Endothelial cell of umbilical vein (primary cell): ENCODE data around the gene PTGS1. TPM values are rescaled to one million over a fixed set of nuclear protein-coding genes. Genes with fewer than 3 reads are reported as not detected.
A peak's percentile ranks its signal among the peaks of the same experiment; 100 is the strongest.

ENCODE experiments used
- BruUV-seq: library from RNA; stranded (reverse); fragments of 400-500 nt; replicated peaks from 2 replicates; lab custom pipeline; 2021; lab: Mats Ljungman, UMichigan
- CTCF ChIA-PET: fragments of 300-600, 350-600 bp; sonication (Branson Sonifier 250); formaldehyde crosslinking; loops from one replicate; lab custom pipeline; 2021; ENCODE audit warnings: antibody characterized with exemption, inconsistent platforms; lab: Charles Lee
- POLR2A ChIA-PET: fragments of 300-600, 350-600 bp; sonication (Branson Sonifier 250); formaldehyde crosslinking; loops from one replicate; lab custom pipeline; 2021; ENCODE audit warnings: antibody characterized with exemption, inconsistent platforms; lab: Charles Lee
- DNase-seq: peaks from one replicate; pipeline ENCODE4 v3.0.0-alpha.2; 2011; ENCODE audit warnings: low read depth, low spot score
- FAIRE-seq: peaks from 2 replicates; lab custom pipeline; 2011; peaks lifted over from hg19 to GRCh38; lab: Jason Lieb, UNC
- H2AFZ ChIP-seq: 2 replicates; pipeline ENCODE4 v1.6.0; 2012; ENCODE audit warnings: low read depth, low read length, control low read depth, inconsistent platforms
- H3K27ac ChIP-seq: 2 replicates; pipeline ENCODE4 v1.5.1; 2011; ENCODE audit warnings: low read depth, mild to moderate bottlenecking, control low read depth, low read length, moderate library complexity; ENCODE audit not compliant: insufficient read depth
- H3K27me3 ChIP-seq, 2 experiments: 2 replicates each; pipeline versions ENCODE4 v1.6.0 to v1.6.1; 2011; ENCODE audit warnings: low read length in 2 of 2, mixed read lengths in 1 of 2; ENCODE audit not compliant: control insufficient read depth in 2 of 2, insufficient read depth in 2 of 2
- H3K36me3 ChIP-seq, 2 experiments: 2 replicates in 1 of 2; 3 replicates in 1 of 2; pipeline ENCODE4 v1.5.1; 2011; ENCODE audit warnings: low read length in 2 of 2, mild to moderate bottlenecking in 1 of 2, moderate library complexity in 1 of 2; ENCODE audit not compliant: control insufficient read depth in 2 of 2, insufficient read depth in 2 of 2; ENCODE audit errors: extremely low read depth in 1 of 2
- H3K4me1 ChIP-seq: 3 replicates; pipeline ENCODE4 v1.5.1; 2011; ENCODE audit warnings: mild to moderate bottlenecking, low read length; ENCODE audit not compliant: control insufficient read depth, insufficient read depth; ENCODE audit errors: extremely low read depth
- H3K4me2 ChIP-seq: 2 replicates; pipeline ENCODE4 v1.6.1; 2011; ENCODE audit warnings: low read length, control low read depth, mixed read lengths; ENCODE audit not compliant: insufficient read depth
- H3K4me3 ChIP-seq, 3 experiments: fragments of 200-600 bp in 1 of 3; sonication (generic), shearing (Covaris generic) in 1 of 3; replicated peaks in 1 of 3; 2 replicates each; pipeline ENCODE4 v1.5.1; 2011 to 2016; ENCODE audit warnings: control low read depth in 3 of 3, low read length in 3 of 3, mild to moderate bottlenecking in 2 of 3, inconsistent platforms in 1 of 3, low read depth in 1 of 3, moderate library complexity in 1 of 3; ENCODE audit not compliant: insufficient read depth in 1 of 3
- H3K79me2 ChIP-seq: 2 replicates; pipeline ENCODE4 v1.6.0; 2012; ENCODE audit warnings: low read length, inconsistent platforms; ENCODE audit not compliant: control insufficient read depth, insufficient read depth
- H3K9ac ChIP-seq: replicated peaks from 2 replicates; pipeline ENCODE3; 2011; ENCODE audit warnings: low read length, control low read depth; ENCODE audit not compliant: insufficient read depth; ENCODE audit errors: extremely low read depth
- H3K9me1 ChIP-seq: replicated peaks from 3 replicates; pipeline ENCODE4 v1.6.0; 2011; ENCODE audit warnings: mild to moderate bottlenecking, low read length; ENCODE audit not compliant: control insufficient read depth, insufficient read depth; ENCODE audit errors: extremely low read depth
- H3K9me3 ChIP-seq: replicated peaks from 2 replicates; pipeline ENCODE4 v1.5.1; 2012; ENCODE audit warnings: low read length, inconsistent platforms; ENCODE audit not compliant: control insufficient read depth, insufficient read depth
- H4K20me1 ChIP-seq: replicated peaks from 2 replicates; pipeline ENCODE3; 2011; ENCODE audit warnings: mild to moderate bottlenecking, low read length; ENCODE audit not compliant: control insufficient read depth, insufficient read depth; ENCODE audit errors: extremely low read depth
- CTCF ChIP-seq, 2 donors: IDR thresholded peaks; 1 replicate in 1 of 2; 2 replicates in 1 of 2; pipeline ENCODE4 v1.5.1; 2011; ENCODE audit warnings: low read length in 2 of 2, mild to moderate bottlenecking in 2 of 2, moderate library complexity in 2 of 2, control low read depth in 1 of 2, inconsistent platforms in 1 of 2, low read depth in 1 of 2; ENCODE audit not compliant: insufficient read depth in 1 of 2; ENCODE audit errors: extremely low read depth in 1 of 2
- EZH2 ChIP-seq: IDR thresholded peaks from 2 replicates; pipeline ENCODE4 v1.6.1; 2012; ENCODE audit warnings: borderline replicate concordance, low read depth, mild to moderate bottlenecking, moderate library complexity, low read length, inconsistent platforms; ENCODE audit not compliant: severe bottlenecking
- FOS ChIP-seq: IDR thresholded peaks from 2 replicates; pipeline ENCODE4 v1.6.1; 2011; ENCODE audit warnings: mild to moderate bottlenecking, low read length, moderate library complexity, borderline replicate concordance; ENCODE audit not compliant: insufficient read depth
- GATA2 ChIP-seq: IDR thresholded peaks from 2 replicates; pipeline ENCODE4 v1.7.0; 2011; ENCODE audit warnings: low read depth, mild to moderate bottlenecking, moderate library complexity, mixed read lengths, low read length; ENCODE audit not compliant: insufficient read length, insufficient read depth
- JUN ChIP-seq: IDR thresholded peaks from 2 replicates; pipeline ENCODE4 v1.6.1; 2011; ENCODE audit warnings: borderline replicate concordance, low read depth; ENCODE audit not compliant: insufficient read length, insufficient read depth
- MAX ChIP-seq: IDR thresholded peaks from 2 replicates; pipeline ENCODE4 v1.6.1; 2011; ENCODE audit not compliant: insufficient read depth, insufficient read length
- MYC ChIP-seq: IDR thresholded peaks from one replicate; pipeline ENCODE4 v1.6.1; 2011; ENCODE audit warnings: mild to moderate bottlenecking, low read depth, low read length
- POLR2A ChIP-seq: IDR thresholded peaks from 2 replicates; pipeline ENCODE4 v1.6.1; 2012; ENCODE audit warnings: low read depth, mild to moderate bottlenecking, control low read depth, low read length
- POLR2AphosphoS5 ChIP-seq: IDR thresholded peaks from 2 replicates; pipeline ENCODE4 v1.6.1; 2012; ENCODE audit warnings: low read depth, mild to moderate bottlenecking, control low read depth, low read length, moderate library complexity; ENCODE audit not compliant: insufficient read depth
- dilution Hi-C: fragments of 300-500 bp; cut with MboI; formaldehyde crosslinking; loops from one replicate; pipeline ENCODE4 v1.15.0; 2019; ENCODE audit warnings: low sequenced_read_pairs; ENCODE audit not compliant: extremely low pct_ligation_motif_present
- intact Hi-C: fragments of 100-400 bp; cut with micrococcal nuclease; formaldehyde crosslinking; loops from one replicate; pipeline ENCODE4 v1.10.0; 2022
- polyA plus RNA-seq, 4 experiments: library from polyadenylated mRNA; depleted of rRNA in 3 of 4; stranded (reverse) in 3 of 4; unstranded in 1 of 4; fragments of >200 nt; gene quantifications; 2 replicates each; pipeline versions ENCODE4 v1.2.1 to v1.2.3, GENCODE V29; 2011 to 2012; ENCODE audit warnings: missing spikeins in 1 of 4
- total RNA-seq: library from RNA; stranded (reverse); gene quantifications from 2 replicates; pipeline ENCODE4 v1.2.3, GENCODE V29; 2021

PTGS1 gene
- total and polyA plus RNA-seq, 2 donors (not counting 3 experiments of a cell fraction or from before 2014, with no cell fraction given): 37.6 to 45.2 TPM

GRCh38 chr9:122382901-122383850, 12.4 kb downstream of the PTGS1 start:
- TSS peak; percentile 40 for BruUV-seq
- no peaks in the 10 kb centered on the region for H3K36me3 ChIP-seq
- no peak for DNase-seq

More at GRCh38 chr9:122382901-122383850, 12.4 kb downstream of the PTGS1 start:
- H2AFZ ChIP-seq: peak overlapping the region; percentile 23
- dilution Hi-C loops: no loop called here
- H3K9me3 ChIP-seq: no peaks in the 10 kb centered on the region
- FAIRE-seq: no peak
- TF ChIP-seq GATA2 (no peak), EZH2 (no peak), JUN (no peak), POLR2A (no peak), CTCF (IDR thresholded peaks at IDR 0.05; ENCODE audit: extremely low read depth in 1 of 2, insufficient read depth in 1 of 2, low read depth in 1 of 2, low read length in 2 of 2) (no peak), MAX (no peak), MYC (no peak), POLR2AphosphoS5 (no peak), FOS (no peak)
- H4K20me1 ChIP-seq: no peaks in the 10 kb centered on the region
- peak overlapping the region; percentile 19 for H3K27ac ChIP-seq
- H3K4me3 ChIP-seq: no peak overlapping the region
- H3K79me2 ChIP-seq: no peaks in the 10 kb centered on the region
- no peaks in the 10 kb centered on the region for H3K9me1 ChIP-seq
- intact Hi-C loops: no loop called here
- H3K4me1 ChIP-seq: peaks cover 20% of the 10 kb centered on the region
- no peaks in the 10 kb centered on the region for H3K27me3 ChIP-seq
- H3K9ac ChIP-seq: no peak overlapping the region
- POLR2A ChIA-PET: interaction anchor here (0.6 to 0.7 kb wide), 2 partner anchors 63 to 129 kb away, joined by 3 to 4 read pairs; no protein-coding TSS in a partner anchor
- CTCF ChIA-PET: interaction anchor here (0.7 to 2.0 kb wide), 7 partner anchors 10 to 284 kb away, joined by 3 to 7 read pairs (median 3); no protein-coding TSS in a partner anchor
- no peak overlapping the region for H3K4me2 ChIP-seq
